Mesothelial cell of epicardium (in vitro differentiated cells): ENCODE results near the gene PTGER1. TPM values are rescaled to one million over a fixed set of nuclear protein-coding genes. Genes with fewer than 3 reads are reported as not detected.

Source experiments
- DNase-seq, 2 experiments: peaks; one replicate each; pipeline ENCODE4 v3.0.0; 2021; ENCODE audit warnings: low spot score in 2 of 2; ENCODE audit not compliant: unreplicated experiment in 2 of 2
- H3K27ac Mint-ChIP-seq: 2 replicates; pipeline ENCODE4 v1.8.0; 2021; ENCODE audit warnings: mixed read lengths
- H3K27me3 Mint-ChIP-seq: 2 replicates; pipeline ENCODE4 v1.8.0; 2021; ENCODE audit warnings: low read depth, mixed read lengths
- H3K36me3 Mint-ChIP-seq: 2 replicates; pipeline ENCODE4 v1.8.0; 2021; ENCODE audit warnings: mixed read lengths
- H3K4me1 Mint-ChIP-seq: 2 replicates; pipeline ENCODE4 v1.8.0; 2021; ENCODE audit warnings: mixed read lengths
- H3K4me3 Mint-ChIP-seq: 2 replicates; pipeline ENCODE4 v1.8.0; 2021; ENCODE audit warnings: mild to moderate bottlenecking, moderate library complexity, mixed read lengths
- H3K9me3 Mint-ChIP-seq: 2 replicates; pipeline ENCODE4 v1.8.0; 2021; ENCODE audit warnings: mixed read lengths
- CTCF ChIP-seq: fragments of 200-600 bp; sonication (generic); IDR thresholded peaks from one replicate; pipeline ENCODE4 v1.5.0; 2021; ENCODE audit warnings: antibody characterized with exemption; ENCODE audit not compliant: unreplicated experiment
- total RNA-seq: library from RNA; stranded (reverse); gene quantifications from 3 replicates; pipeline ENCODE4 v1.2.1, GENCODE V29; 2021

The PTGER1 gene
- total RNA-seq, 1 donor from 2014 or later = 3.5 TPM

GRCh38 chr19:14450168-14450874 is 24.8 kb downstream of the PTGER1 start:
- H3K27ac Mint-ChIP-seq = no peak overlapping the region
- H3K27me3 Mint-ChIP-seq = no peaks in the 10 kb centered on the region
- no peaks in the 10 kb centered on the region for H3K4me1 Mint-ChIP-seq
- H3K4me3 Mint-ChIP-seq = no peak overlapping the region
- DNase-seq = no peak
- H3K36me3 Mint-ChIP-seq = peaks cover 38% of the 10 kb centered on the region
- no peak for TF ChIP-seq CTCF
- H3K9me3 Mint-ChIP-seq = no peaks in the 10 kb centered on the region

- Mint-ChIP-seq H3K36me3 (peaks cover 38% of the 10 kb centered on the region), H3K4me3 (no peak overlapping the region), H3K27ac (no peak overlapping the region), H3K27me3 (no peaks in the 10 kb centered on the region), H3K9me3 (no peaks in the 10 kb centered on the region), H3K4me1 (no peaks in the 10 kb centered on the region)
- no peak for TF ChIP-seq CTCF
- no peak for DNase-seq
Measured at GRCh38 chr19:14449321-14449720, 25.8 kb downstream of the PTGER1 start.

GRCh38 chr19:14446336-14447036 is 28.7 kb downstream of the PTGER1 start:
- Mint-ChIP-seq H3K27me3 (no peaks in the 10 kb centered on the region), H3K9me3 (no peaks in the 10 kb centered on the region), H3K4me3 (no peak overlapping the region), H3K4me1 (no peaks in the 10 kb centered on the region), H3K27ac (no peak overlapping the region), H3K36me3 (peaks cover 54% of the 10 kb centered on the region)
- TF ChIP-seq CTCF = no peak
- DNase-seq = no peak

GRCh38 chr19:14443632-14444216 is 31.4 kb downstream of the PTGER1 start:
- TF ChIP-seq CTCF = no peak
- H3K27ac Mint-ChIP-seq = no peak overlapping the region

GRCh38 chr19:14442891-14443631 is 32.1 kb downstream of the PTGER1 start:
- Mint-ChIP-seq H3K36me3 (peaks cover 33% of the 10 kb centered on the region), H3K4me1 (peaks cover 12% of the 10 kb centered on the region), H3K27ac (no peak overlapping the region), H3K9me3 (no peaks in the 10 kb centered on the region), H3K27me3 (no peaks in the 10 kb centered on the region), H3K4me3 (no peak overlapping the region)
- no peak for DNase-seq
- TF ChIP-seq CTCF = no peak

More at GRCh38 chr19:14443632-14444216, 31.4 kb downstream of the PTGER1 start:
- no peak for DNase-seq
- no peaks in the 10 kb centered on the region for H3K27me3 Mint-ChIP-seq
- H3K4me3 Mint-ChIP-seq = no peak overlapping the region
- no peaks in the 10 kb centered on the region for H3K9me3 Mint-ChIP-seq
- peaks cover 12% of the 10 kb centered on the region for H3K4me1 Mint-ChIP-seq
- H3K36me3 Mint-ChIP-seq = peaks cover 37% of the 10 kb centered on the region
